NCI-H446 (cell line): ENCODE measurements around the gene LRSAM1.

Experiments
- DNase-seq, 2 experiments: peaks; one replicate each; lab custom pipeline; 2025; lab: John Stamatoyannopoulos, UW

LRSAM1 gene

DNA sequence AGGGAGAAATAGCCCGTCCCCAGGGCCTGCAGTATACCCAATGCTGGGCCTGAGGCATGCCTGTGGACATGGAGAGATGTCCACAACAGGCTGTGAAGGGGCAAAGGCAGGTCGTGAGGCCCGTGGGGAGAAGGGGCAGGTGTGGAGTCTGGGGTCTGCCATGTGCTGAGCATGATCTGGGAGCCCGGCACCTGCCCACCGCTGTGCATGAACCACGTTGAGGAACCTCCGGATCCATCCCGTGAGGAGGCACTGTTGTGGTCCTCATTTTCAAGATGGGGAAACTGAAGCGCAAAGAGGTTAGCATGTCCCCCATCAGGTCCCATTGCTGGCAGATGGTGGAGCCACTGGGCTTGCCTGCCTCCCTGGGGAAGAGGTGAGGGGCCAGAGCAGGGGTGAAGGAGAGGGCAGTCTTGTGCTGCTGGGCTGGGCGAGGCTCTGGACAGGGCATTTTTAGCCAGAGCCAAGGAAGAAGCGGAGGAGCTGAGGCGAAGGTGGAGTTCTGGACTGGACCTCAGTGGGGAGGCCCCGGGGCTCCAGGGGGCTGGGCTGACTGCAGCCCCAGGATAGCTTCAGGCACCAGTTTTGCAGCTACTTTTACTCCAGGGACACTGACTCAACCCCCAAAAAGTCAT is 46.5 kb downstream of the LRSAM1 start:
- DNase-seq, result no peak

DNA sequence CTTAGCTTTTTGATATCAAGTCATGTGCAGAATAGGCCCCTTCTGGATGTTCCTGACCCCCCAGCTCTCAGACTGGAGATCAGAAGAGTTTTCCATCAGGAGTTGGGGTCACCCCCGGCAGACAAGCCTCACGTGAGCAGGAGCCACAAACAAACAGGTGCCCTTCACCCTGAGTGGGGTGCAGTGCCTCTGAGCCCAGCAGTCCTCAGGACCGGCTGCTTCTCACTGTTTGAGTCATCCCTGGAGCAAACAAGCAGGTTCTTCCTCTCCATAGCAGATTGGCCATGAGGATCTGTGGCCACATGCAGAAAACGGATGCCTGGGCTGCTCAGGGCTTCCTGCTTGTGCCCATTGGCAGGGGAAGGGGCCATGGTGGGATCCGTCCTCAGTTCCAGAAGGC is 47.0 kb downstream of the LRSAM1 start:
- DNase-seq, result no peak

DNA sequence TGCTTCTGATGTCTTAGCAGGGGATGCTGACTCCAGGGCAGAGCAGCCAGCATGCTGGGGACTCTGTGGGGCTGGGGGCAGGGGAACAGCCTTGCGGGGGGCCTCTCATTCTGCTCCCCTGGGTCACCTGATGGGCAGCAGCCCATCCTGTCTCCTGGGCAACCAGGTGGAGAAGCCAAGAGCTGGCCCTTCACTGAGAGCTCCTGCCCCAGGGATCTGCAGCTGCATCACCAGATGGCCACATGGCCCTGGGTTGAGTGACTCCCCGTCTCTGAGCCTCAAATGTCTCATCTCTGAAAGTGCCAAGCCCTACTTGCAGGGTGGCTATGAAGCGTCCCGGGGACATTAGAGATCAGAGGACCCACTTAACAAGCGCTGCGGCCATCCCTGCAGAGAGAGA is 49.1 kb downstream of the LRSAM1 start:
- DNase-seq, result no peak

DNA sequence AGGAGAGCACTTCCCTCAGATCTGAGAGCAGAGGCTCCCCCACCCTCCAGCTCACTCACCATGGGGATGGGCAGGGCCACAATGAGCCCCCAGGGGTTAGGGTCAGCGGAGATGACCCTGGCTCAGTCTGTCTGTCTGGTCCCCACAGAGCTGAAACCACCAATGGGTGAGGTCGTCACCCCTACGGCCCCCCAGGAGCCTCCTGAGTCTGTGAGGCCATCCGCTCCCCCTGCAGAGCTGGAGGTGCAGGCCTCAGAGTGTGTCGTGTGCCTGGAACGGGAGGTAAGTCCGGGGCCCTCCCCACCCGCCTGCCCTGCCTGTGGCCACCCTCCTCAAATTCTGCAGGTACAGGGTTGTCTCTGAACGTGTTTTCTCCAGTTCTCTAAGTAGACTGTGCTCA is 49.6 kb downstream of the LRSAM1 start:
- DNase-seq, result no peak

DNA sequence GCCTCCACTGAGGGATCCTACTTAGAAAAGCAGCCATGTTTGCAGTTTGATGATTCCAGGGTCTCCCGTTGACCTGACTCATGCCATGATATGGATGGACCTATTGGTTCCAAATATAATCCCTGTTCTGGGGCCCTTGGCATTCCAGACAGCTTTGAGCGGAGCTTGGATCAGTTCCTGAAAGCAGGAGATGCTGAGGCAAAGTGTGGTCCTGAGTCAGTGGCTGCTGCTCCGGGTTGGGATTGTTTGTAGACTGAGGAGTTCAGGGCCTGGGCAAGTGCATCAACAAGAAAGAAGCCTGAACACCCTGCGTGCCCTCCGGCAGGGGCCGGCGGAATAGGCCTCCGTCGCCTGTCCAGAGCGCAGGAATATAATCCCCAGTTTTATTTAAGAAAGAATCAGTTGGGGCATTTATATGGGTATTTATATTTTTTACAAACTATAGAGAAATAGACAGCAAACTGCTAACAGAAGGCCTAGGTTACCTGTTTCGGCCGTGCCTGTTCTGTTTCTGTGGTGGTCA is 50.6 kb downstream of the LRSAM1 start:
- no peak for DNase-seq

DNA sequence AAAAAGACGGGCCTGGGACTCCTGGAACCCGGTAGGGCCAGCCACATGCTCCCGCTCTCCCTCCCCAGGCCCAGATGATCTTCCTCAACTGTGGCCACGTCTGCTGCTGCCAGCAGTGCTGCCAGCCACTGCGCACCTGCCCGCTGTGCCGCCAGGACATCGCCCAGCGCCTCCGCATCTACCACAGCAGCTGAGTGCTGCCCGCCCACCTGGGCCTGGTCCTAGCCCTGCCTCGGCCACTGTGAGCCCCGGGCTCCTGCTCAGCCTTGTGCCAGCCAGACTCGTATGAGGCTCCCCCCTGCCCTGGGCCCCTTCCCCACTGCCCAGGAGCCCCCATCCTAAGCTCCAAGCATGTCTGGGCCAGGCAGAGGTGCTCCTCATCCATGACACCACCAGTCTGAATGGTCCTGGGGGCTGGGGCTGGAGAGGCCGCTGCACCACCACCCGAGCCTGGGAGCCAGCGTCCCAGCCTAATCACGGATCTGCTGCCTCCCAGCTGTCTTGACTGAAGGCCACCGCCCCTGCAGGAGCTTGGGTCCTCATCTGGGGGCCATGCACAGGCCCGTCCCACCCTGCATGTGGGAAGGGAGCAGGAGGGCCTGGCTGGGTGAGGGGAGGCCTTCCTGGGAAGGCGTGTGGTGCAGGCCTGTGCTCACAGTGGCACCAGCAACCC is 51.5 kb downstream of the LRSAM1 start:
- no peak for DNase-seq

GRCh38 chr9:127503379-127503921 is 52.1 kb downstream of the LRSAM1 start:
- no peak for DNase-seq

GRCh38 chr9:127503947-127504886 is 52.9 kb downstream of the LRSAM1 start:
- peak in 1 of 2 experiments; percentile 64 for DNase-seq

DNA sequence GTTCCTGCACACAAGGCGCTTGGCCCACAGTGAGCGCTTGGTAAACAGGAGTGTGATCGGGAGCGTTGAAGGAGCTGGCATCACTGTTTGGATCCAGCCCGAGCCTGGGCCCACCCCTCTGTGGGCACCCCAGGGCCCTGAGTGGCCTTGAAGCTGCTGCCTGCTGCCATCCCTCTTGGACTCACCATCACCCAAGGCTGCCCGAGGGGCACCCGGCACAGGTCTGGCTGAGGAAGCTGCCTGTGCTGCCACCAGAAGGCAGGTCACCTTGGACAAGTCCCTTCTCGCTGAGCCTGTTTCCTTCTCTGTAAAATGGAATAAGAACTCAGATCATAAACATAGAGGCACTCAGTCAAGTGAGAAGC is 53.6 kb downstream of the LRSAM1 start:
- DNase-seq, result no peak

DNA sequence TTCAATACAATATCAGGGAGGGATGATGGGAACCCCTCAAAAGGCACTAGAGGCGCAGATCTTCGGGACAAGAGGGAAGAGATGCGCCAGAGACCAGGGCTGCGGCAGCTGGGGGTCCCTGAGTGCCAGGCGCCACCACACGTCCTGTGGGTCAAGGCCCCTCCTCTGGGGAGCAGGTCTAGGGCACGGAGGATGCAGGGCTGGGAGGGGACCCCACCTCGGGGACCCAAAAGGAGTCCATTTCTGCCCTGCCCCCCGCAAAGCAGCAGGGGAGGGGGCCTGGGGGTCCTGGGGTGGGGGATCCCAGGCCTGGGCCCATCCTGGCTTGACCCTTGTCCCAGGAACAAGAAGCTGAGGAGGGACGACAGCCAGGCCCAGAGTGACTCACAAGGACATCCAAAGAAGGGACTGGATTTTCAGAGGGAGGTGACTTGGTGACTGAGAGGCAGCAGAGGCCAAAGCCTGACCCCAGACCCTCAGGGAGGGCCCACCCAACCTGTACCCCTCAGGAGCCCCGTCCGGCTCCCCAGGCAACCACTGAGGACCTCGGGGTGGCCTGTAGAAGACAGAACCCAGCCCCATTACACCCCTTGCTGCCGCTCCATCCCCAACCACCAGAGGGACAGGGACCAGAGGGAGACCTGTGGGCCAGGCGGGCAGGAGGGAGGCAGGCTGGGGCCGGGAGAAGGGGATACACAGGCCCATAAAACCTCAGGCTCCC is 54.2 kb downstream of the LRSAM1 start:
- DNase-seq, result no peak

DNA sequence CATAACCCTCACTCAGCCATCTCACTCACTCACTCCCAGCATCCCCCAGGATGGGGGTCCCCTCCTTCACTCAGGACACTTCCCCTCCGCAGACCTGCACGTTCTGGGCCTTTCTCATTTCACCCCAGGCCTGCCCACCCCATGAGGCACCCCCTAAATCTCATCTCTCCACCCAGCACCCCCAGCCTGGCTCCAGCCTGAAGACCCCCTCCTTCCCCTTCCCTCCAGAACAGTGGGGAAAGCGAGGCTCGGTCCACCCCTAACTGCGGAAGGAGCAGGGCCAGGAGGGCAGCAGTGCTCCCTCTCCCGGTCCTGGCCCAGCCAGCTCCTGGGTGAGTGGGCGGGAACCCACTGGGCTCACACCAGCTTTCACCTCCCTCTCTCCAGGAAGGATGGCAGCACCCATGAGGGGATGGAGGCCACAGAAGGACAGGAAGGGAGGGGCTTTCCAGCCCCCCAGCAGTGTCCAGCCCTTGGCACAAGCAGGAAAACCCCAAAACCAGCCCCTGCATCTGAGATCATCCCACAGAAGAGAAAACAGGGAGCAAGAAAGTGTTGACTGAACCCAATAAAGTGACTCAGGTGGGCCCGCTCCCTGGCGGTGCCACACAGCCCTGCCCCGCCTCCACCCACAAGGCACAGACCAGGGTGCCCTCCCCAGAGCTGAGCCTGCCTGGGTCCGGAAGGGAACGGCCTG is 55.0 kb downstream of the LRSAM1 start:
- no peak for DNase-seq

DNA sequence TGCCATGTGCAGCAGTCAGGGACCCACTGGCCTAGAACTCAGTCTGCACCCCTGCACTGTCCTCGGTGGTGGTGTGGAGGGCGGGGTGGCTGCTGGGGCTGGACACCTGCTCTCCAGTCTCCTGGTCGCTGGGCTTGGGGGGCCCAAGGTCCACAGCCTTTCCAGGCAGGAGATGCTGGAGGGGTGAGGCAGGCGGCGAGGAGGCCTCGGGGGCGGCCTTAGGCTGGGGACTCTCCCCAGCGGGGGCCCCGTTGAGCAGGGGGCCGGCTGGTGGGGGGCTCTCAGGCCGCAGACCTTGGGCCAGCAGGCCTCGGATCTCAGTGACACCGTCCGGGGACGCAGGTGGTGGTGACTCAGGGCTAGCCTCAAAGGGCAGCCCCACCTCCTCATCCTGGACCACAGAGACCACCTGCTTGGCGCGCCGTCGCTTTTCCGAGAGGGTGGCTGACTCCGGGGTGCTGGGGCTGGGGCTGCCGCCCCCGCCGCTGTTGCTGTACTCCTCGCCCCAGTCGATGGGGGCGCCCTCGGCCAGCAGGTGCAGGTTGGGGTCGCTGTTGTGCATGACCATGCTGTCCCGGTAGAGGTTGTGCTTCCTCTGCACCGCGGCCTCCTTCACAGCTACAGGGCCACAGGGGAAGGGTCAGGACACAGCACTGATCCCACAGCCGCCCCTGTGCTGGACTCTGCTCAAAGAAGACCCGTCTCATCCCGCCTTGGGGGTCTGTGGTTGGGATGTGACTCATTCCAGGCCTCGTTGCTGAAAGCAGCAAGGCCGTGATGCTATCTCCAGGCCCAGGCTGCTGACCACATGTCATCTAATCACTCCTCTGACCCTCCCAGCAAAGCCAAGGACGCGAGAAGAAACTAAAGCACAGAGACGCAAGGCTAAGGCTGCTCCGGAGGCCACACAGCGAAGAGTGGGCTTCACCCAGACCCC is 55.8 kb downstream of the LRSAM1 start:
- no peak for DNase-seq

DNA sequence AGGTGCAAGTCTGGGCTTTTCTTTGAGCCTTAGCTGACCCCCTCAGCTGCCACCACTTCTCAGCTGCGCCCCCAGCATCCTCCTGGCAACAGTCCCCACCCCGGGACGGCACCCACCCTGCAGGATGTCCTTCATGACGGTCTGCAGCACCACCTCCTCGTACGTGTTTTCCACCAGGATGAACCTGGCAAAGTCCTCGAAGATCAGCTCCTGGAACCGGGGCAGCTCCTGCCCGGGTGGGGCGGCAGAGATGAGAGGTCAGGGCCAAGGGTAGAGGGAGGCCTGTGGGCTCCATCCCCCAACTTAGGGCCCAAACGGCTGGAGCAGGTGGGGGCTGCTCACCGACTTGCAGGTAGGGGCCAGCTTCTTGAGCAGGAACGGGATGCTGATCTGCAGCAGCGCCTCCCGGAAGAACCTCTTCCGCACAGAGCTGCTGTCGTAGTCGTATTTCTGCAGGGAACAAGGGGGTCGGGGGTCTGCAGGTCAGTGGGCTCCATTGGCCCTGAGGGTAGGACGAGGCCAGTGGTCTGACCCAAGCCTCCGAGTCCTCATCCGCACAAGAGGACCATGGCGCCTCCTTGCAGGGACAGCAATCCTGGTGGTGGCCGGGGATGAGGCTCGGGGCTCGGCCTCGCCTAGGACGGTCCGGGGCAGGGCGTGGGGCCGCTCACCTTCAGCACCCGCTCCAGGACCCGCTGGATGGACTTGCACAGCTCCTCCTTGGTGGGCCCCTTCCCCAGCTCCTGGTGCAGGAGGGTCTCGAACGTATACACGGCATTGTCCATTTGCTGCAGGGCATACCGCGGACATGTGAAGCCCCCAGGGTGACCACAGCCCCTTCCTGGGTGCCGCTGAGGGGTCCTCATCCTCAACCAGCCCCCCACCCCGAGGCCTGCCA is 56.7 kb downstream of the LRSAM1 start:
- no peak for DNase-seq

GRCh38 chr9:127508901-127509260 is 57.6 kb downstream of the LRSAM1 start:
- DNase-seq, result no peak

GRCh38 chr9:127509261-127509954 is 58.1 kb downstream of the LRSAM1 start:
- no peak for DNase-seq

DNA sequence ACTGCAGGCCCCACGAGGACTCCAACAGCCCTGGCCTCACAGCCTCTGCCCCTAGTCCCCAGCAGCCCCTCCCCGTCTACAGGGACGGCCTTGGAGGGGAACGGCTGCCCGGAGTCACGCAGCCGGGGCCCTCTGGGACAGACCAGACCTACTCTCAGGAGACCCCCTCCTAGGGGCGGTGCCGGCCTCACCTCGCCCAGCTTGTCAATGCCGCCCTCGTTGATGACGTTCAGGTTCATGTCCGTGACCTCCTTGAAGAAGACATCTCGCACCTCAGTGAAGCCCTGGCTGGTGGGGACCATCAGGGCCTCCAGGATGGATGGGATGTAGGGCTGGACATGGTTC is 58.6 kb downstream of the LRSAM1 start:
- no peak for DNase-seq

DNA sequence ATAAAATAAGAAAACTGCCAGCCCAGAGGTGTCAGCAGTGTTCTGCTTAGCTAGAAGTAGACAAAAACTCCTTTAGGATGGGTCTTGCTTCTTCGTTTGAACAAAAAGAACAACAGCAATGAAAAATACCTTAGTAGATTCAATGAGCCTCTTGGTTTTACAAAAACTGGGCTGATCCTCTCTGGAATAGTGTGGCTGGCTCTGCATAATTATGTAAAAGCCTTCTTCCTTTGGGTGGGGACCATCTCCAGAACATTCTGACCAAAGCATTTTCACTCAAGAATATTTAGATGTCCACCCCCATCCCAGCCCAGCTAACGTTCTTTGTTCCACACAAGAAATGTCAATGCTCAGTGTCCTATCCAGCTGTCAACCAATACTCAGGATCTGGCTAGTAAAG is 63.2 kb downstream of the LRSAM1 start:
- no peak for DNase-seq

GRCh38 chr9:127516835-127517607 is 65.7 kb downstream of the LRSAM1 start:
- DNase-seq, result no peak
